ENCODE results near the gene FUT3.
"Not testable (repeated sequence)": the region's sequence is repeated elsewhere in the genome, so short reads cannot be mapped to it uniquely, and the experiment has no call there.

Gene FUT3

GRCh38 chr19:5880196-5880595 lies 28.9 kb upstream of the FUT3 start:
- no peak overlapping the region for H3K4me3 ChIP-seq (ENCODE audit: low read length)
- WGBS (ENCODE audit: extremely low coverage, insufficient coverage, low lambda C conversion rate): no CpG with 5 or more reads among the region's 6 CpGs

DNA sequence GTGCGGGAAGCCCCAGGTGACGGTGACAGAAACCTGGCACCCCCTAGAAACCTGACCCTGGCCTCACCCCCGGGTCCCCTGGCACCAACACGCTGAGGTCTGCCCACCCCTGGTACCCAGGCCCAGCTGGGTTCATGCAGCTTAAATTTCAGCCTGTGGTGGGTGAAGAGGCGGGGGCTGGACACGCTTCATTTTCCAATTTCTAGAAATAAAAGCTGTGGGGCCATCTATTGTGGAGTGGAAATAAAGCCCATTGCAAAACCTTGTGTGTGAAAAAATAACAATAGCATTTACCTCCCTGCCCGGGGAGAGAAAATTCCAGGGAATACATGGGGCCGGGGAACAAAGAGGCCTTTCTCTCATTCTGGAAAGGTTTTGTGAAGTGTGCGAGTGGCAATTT lies 26.6 kb upstream of the FUT3 start:
- Histone ChIP-seq H3K27me3 (ENCODE audit: insufficient read depth, low read length, poor library complexity) (no peaks in the 10 kb centered on the region), H3K4me1 (ENCODE audit: control insufficient read depth, low read depth, low read length) (no peaks in the 10 kb centered on the region), H4K8ac (ENCODE audit: low read depth, low read length) (no peak overlapping the region), H3K56ac (ENCODE audit: low read length) (no peak overlapping the region), H3K23ac (ENCODE audit: low read length) (no peak overlapping the region), H2BK15ac (replicated peaks; ENCODE audit: low read depth) (no peak overlapping the region), H2AK5ac (ENCODE audit: low read length) (no peak overlapping the region), H3K4me2 (ENCODE audit: low read length) (no peak overlapping the region), H2BK5ac (ENCODE audit: low read length) (no peak overlapping the region), H2BK120ac (ENCODE audit: low read depth, low read length) (no peak overlapping the region), H3K18ac (ENCODE audit: low read length) (no peak overlapping the region), H3K36me3 (ENCODE audit: control insufficient read depth, insufficient read depth, low read length) (no peaks in the 10 kb centered on the region), H3K4me3 (ENCODE audit: low read length) (no peak overlapping the region), H4K5ac (ENCODE audit: low read length) (no peak overlapping the region), H3K4ac (ENCODE audit: low read depth, low read length) (no peak overlapping the region), H3K27ac (ENCODE audit: low read depth, low read length) (no peak overlapping the region), H3K79me1 (ENCODE audit: low read length) (no peaks in the 10 kb centered on the region), H3K9ac (ENCODE audit: low read length) (no peak overlapping the region), H3K79me2 (ENCODE audit: control insufficient read depth, insufficient read depth, low read length) (no peaks in the 10 kb centered on the region)
- WGBS (ENCODE audit: extremely low coverage, insufficient coverage, low lambda C conversion rate): no CpG with 5 or more reads among the region's 9 CpGs
- no peak for DNase-seq

More at GRCh38 chr19:5880196-5880595, 28.9 kb upstream of the FUT3 start:
- H3K23ac ChIP-seq (ENCODE audit: low read length): no peak overlapping the region
- no peak overlapping the region for H3K27ac ChIP-seq (ENCODE audit: low read depth, low read length)
- H3K4ac ChIP-seq (ENCODE audit: low read depth, low read length): no peak overlapping the region
- H2BK5ac ChIP-seq (ENCODE audit: low read length): no peak overlapping the region
- no peak overlapping the region for H3K56ac ChIP-seq (ENCODE audit: low read length)
- H4K8ac ChIP-seq (ENCODE audit: low read depth, low read length): no peak overlapping the region
- no peak overlapping the region for H2BK120ac ChIP-seq (ENCODE audit: low read depth, low read length)
- no peak overlapping the region for H3K4me2 ChIP-seq (ENCODE audit: low read length)
- H3K18ac ChIP-seq (ENCODE audit: low read length): no peak overlapping the region
- H2AK5ac ChIP-seq (ENCODE audit: low read length): no peak overlapping the region
- no peaks in the 10 kb centered on the region for H3K79me1 ChIP-seq (ENCODE audit: low read length)
- H4K5ac ChIP-seq (ENCODE audit: low read length): no peak overlapping the region
- H3K9ac ChIP-seq (ENCODE audit: low read length): no peak overlapping the region
- DNase-seq: no peak
- no peaks in the 10 kb centered on the region for H3K36me3 ChIP-seq (ENCODE audit: control insufficient read depth, insufficient read depth, low read length)
- H2BK15ac ChIP-seq (replicated peaks; ENCODE audit: low read depth): no peak overlapping the region
- H3K79me2 ChIP-seq (ENCODE audit: control insufficient read depth, insufficient read depth, low read length): no peaks in the 10 kb centered on the region
- H3K4me1 ChIP-seq (ENCODE audit: control insufficient read depth, low read depth, low read length): no peaks in the 10 kb centered on the region
- H3K27me3 ChIP-seq (ENCODE audit: insufficient read depth, low read length, poor library complexity): no peaks in the 10 kb centered on the region

- Histone ChIP-seq H3K4me3 (ENCODE audit: low read length) (no peak overlapping the region), H2BK120ac (ENCODE audit: low read depth, low read length) (no peak overlapping the region), H3K18ac (ENCODE audit: low read length) (no peak overlapping the region), H3K36me3 (ENCODE audit: control insufficient read depth, insufficient read depth, low read length) (no peaks in the 10 kb centered on the region), H4K5ac (ENCODE audit: low read length) (no peak overlapping the region), H3K79me2 (ENCODE audit: control insufficient read depth, insufficient read depth, low read length) (no peaks in the 10 kb centered on the region), H2BK5ac (ENCODE audit: low read length) (no peak overlapping the region), H3K56ac (ENCODE audit: low read length) (no peak overlapping the region), H3K27me3 (ENCODE audit: insufficient read depth, low read length, poor library complexity) (no peaks in the 10 kb centered on the region), H3K4me2 (ENCODE audit: low read length) (no peak overlapping the region), H3K9ac (ENCODE audit: low read length) (no peak overlapping the region), H3K27ac (ENCODE audit: low read depth, low read length) (no peak overlapping the region), H3K4me1 (ENCODE audit: control insufficient read depth, low read depth, low read length) (no peaks in the 10 kb centered on the region), H2BK15ac (replicated peaks; ENCODE audit: low read depth) (no peak overlapping the region), H3K79me1 (ENCODE audit: low read length) (no peaks in the 10 kb centered on the region), H3K23ac (ENCODE audit: low read length) (no peak overlapping the region), H3K4ac (ENCODE audit: low read depth, low read length) (no peak overlapping the region), H4K8ac (ENCODE audit: low read depth, low read length) (no peak overlapping the region), H2AK5ac (ENCODE audit: low read length) (no peak overlapping the region)
- WGBS (ENCODE audit: extremely low coverage, insufficient coverage, low lambda C conversion rate): no CpG with 5 or more reads among the region's 8 CpGs
- DNase-seq: no peak
These were observed 26.2 kb upstream of the FUT3 start for GRCh38 chr19:5877427-5877826.

GRCh38 chr19:5874496-5874895 lies 23.2 kb upstream of the FUT3 start:
- WGBS (ENCODE audit: extremely low coverage, insufficient coverage, low lambda C conversion rate): no CpG with 5 or more reads among the region's 7 CpGs
- not testable (repeated sequence) for H3K79me2 ChIP-seq (ENCODE audit: control insufficient read depth, insufficient read depth, low read length); H2BK5ac ChIP-seq (ENCODE audit: low read length); H3K4me2 ChIP-seq (ENCODE audit: low read length); H3K79me1 ChIP-seq (ENCODE audit: low read length); H3K23ac ChIP-seq (ENCODE audit: low read length); H3K56ac ChIP-seq (ENCODE audit: low read length); H4K5ac ChIP-seq (ENCODE audit: low read length); H3K4ac ChIP-seq (ENCODE audit: low read depth, low read length); H3K18ac ChIP-seq (ENCODE audit: low read length); H3K27me3 ChIP-seq (ENCODE audit: insufficient read depth, low read length, poor library complexity); DNase-seq; H3K4me1 ChIP-seq (ENCODE audit: control insufficient read depth, low read depth, low read length); H3K4me3 ChIP-seq (ENCODE audit: low read length); H3K36me3 ChIP-seq (ENCODE audit: control insufficient read depth, insufficient read depth, low read length); H2AK5ac ChIP-seq (ENCODE audit: low read length); H2BK15ac ChIP-seq (replicated peaks; ENCODE audit: low read depth); H3K9ac ChIP-seq (ENCODE audit: low read length); H2BK120ac ChIP-seq (ENCODE audit: low read depth, low read length); H3K27ac ChIP-seq (ENCODE audit: low read depth, low read length); H4K8ac ChIP-seq (ENCODE audit: low read depth, low read length)

DNA sequence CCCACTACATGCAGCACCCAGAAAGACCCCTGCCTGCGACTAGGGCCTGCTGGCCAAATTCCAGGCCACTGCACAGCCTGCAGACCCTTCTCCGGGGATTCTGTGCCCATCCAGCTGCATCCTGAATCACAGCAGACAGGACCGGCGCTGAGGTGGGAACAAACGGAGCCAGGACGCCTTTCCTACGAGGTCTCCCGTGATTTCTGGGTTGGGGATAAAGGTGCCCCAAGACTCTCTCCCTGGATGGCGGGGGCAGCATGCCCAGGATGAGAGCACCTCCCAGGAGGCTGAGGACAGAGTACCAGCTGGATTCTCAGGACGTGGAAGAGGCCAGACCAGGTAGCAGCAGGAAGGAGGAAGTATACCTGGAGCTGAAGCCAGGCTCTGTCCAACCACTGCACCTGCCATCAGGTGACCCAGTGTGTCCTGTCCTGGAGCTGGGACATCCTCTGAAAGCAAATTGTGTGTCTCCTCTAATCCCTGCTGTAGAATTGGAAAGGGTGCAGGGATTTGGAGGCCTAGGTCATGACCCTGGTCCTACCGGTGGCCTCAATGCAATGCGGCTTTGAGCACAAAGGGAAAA lies 22.5 kb upstream of the FUT3 start:
- Histone ChIP-seq H3K4me1 (ENCODE audit: control insufficient read depth, low read depth, low read length) (no peaks in the 10 kb centered on the region), H2BK120ac (ENCODE audit: low read depth, low read length) (no peak overlapping the region), H3K4me2 (ENCODE audit: low read length) (no peak overlapping the region), H3K79me1 (ENCODE audit: low read length) (no peaks in the 10 kb centered on the region), H3K27ac (ENCODE audit: low read depth, low read length) (no peak overlapping the region), H3K27me3 (ENCODE audit: insufficient read depth, low read length, poor library complexity) (no peaks in the 10 kb centered on the region), H2AK5ac (ENCODE audit: low read length) (no peak overlapping the region), H4K8ac (ENCODE audit: low read depth, low read length) (no peak overlapping the region), H3K4me3 (ENCODE audit: low read length) (no peak overlapping the region), H2BK5ac (ENCODE audit: low read length) (no peak overlapping the region), H3K9ac (ENCODE audit: low read length) (no peak overlapping the region), H3K36me3 (ENCODE audit: control insufficient read depth, insufficient read depth, low read length) (no peaks in the 10 kb centered on the region), H3K18ac (ENCODE audit: low read length) (no peak overlapping the region), H3K23ac (ENCODE audit: low read length) (no peak overlapping the region), H3K79me2 (ENCODE audit: control insufficient read depth, insufficient read depth, low read length) (no peaks in the 10 kb centered on the region), H3K4ac (ENCODE audit: low read depth, low read length) (no peak overlapping the region), H3K56ac (ENCODE audit: low read length) (no peak overlapping the region), H2BK15ac (replicated peaks; ENCODE audit: low read depth) (no peak overlapping the region), H4K5ac (ENCODE audit: low read length) (no peak overlapping the region)
- WGBS (ENCODE audit: extremely low coverage, insufficient coverage, low lambda C conversion rate): no CpG with 5 or more reads among the region's 12 CpGs
- no peak for DNase-seq

- WGBS (ENCODE audit: extremely low coverage, insufficient coverage, low lambda C conversion rate): no CpG with 5 or more reads among the region's 12 CpGs
- Histone ChIP-seq H3K18ac (ENCODE audit: low read length) (no peak overlapping the region), H3K27me3 (ENCODE audit: insufficient read depth, low read length, poor library complexity) (no peaks in the 10 kb centered on the region), H3K79me2 (ENCODE audit: control insufficient read depth, insufficient read depth, low read length) (no peaks in the 10 kb centered on the region), H3K4me2 (ENCODE audit: low read length) (no peak overlapping the region), H3K23ac (ENCODE audit: low read length) (no peak overlapping the region), H3K56ac (ENCODE audit: low read length) (no peak overlapping the region), H3K4me3 (ENCODE audit: low read length) (no peak overlapping the region), H3K79me1 (ENCODE audit: low read length) (no peaks in the 10 kb centered on the region), H3K4ac (ENCODE audit: low read depth, low read length) (no peak overlapping the region), H3K9ac (ENCODE audit: low read length) (no peak overlapping the region), H4K5ac (ENCODE audit: low read length) (no peak overlapping the region), H3K36me3 (ENCODE audit: control insufficient read depth, insufficient read depth, low read length) (no peaks in the 10 kb centered on the region), H3K4me1 (ENCODE audit: control insufficient read depth, low read depth, low read length) (no peaks in the 10 kb centered on the region), H3K27ac (ENCODE audit: low read depth, low read length) (no peak overlapping the region), H2AK5ac (ENCODE audit: low read length) (no peak overlapping the region), H2BK15ac (replicated peaks; ENCODE audit: low read depth) (no peak overlapping the region), H2BK120ac (ENCODE audit: low read depth, low read length) (no peak overlapping the region), H2BK5ac (ENCODE audit: low read length) (no peak overlapping the region), H4K8ac (ENCODE audit: low read depth, low read length) (no peak overlapping the region)
- no peak for DNase-seq
These were observed 19.7 kb upstream of the FUT3 start for GRCh38 chr19:5870986-5871394.

Data from mesendoderm (in vitro differentiated cells).